WTC11 (cell line): Measurements from ENCODE around the gene PARP12.

ENCODE experiments used
- CTCF ChIP-seq: fragments of 200-600 bp; IDR thresholded peaks from 2 replicates; pipeline ENCODE4 v1.8.0; 2022; ENCODE audit warnings: antibody characterized with exemption
- FOXJ3 ChIP-seq: sonication (generic); formaldehyde crosslinking; IDR thresholded peaks from 2 replicates; pipeline ENCODE4 v1.9.0; 2021; ENCODE audit warnings: missing genetic modification reagents, mild to moderate bottlenecking, borderline replicate concordance
- RELA ChIP-seq: sonication (generic); formaldehyde crosslinking; IDR thresholded peaks from 2 replicates; pipeline ENCODE4 v1.8.1; 2022; ENCODE audit warnings: missing genetic modification reagents, mild to moderate bottlenecking, borderline replicate concordance
- SOX15 ChIP-seq: fragments of 250-450 bp; sonication (Bioruptor Pico); IDR thresholded peaks from 2 replicates; pipeline ENCODE4 v1.9.0; 2021; ENCODE audit warnings: mild to moderate bottlenecking
- SP1 ChIP-seq: sonication (generic); formaldehyde crosslinking; conservative IDR thresholded peaks from 2 replicates; pipeline ENCODE4 v1.8.1; 2022; ENCODE audit warnings: missing genetic modification reagents
- TEAD4 ChIP-seq: sonication (generic); formaldehyde crosslinking; IDR thresholded peaks from 2 replicates; pipeline ENCODE4 v1.8.0; 2022; ENCODE audit warnings: mild to moderate bottlenecking, missing genetic modification reagents
- ZBTB21 ChIP-seq: sonication (generic); formaldehyde crosslinking; IDR thresholded peaks from 2 replicates; pipeline ENCODE4 v1.8.1; 2023; ENCODE audit warnings: mild to moderate bottlenecking, missing genetic modification reagents, borderline replicate concordance
- ZNF671 ChIP-seq: fragments of 250-450 bp; sonication (Bioruptor Pico); IDR thresholded peaks from 2 replicates; pipeline ENCODE4 v1.8.0; 2021; ENCODE audit warnings: mild to moderate bottlenecking
- TF ChIP-seq, protein P1 (sequence below): sonication (generic); formaldehyde crosslinking; IDR thresholded peaks from 2 replicates; pipeline ENCODE4 v1.8.1; 2022; ENCODE audit warnings: missing genetic modification reagents, borderline replicate concordance
- TF ChIP-seq, protein P2 (sequence below): sonication (generic); formaldehyde crosslinking; IDR thresholded peaks from 2 replicates; pipeline ENCODE4 v1.8.1; 2022; ENCODE audit warnings: mild to moderate bottlenecking, missing genetic modification reagents, moderate library complexity, borderline replicate concordance
- TF ChIP-seq, protein P3 (sequence below): sonication (generic); formaldehyde crosslinking; IDR thresholded peaks from 2 replicates; pipeline ENCODE4 v1.8.0; 2022; ENCODE audit warnings: mild to moderate bottlenecking, missing genetic modification reagents
- TF ChIP-seq, protein P4 (sequence below): sonication (generic); formaldehyde crosslinking; IDR thresholded peaks from 2 replicates; pipeline ENCODE4 v1.8.0; 2023; ENCODE audit warnings: missing genetic modification reagents, mild to moderate bottlenecking, borderline replicate concordance

DNA sequence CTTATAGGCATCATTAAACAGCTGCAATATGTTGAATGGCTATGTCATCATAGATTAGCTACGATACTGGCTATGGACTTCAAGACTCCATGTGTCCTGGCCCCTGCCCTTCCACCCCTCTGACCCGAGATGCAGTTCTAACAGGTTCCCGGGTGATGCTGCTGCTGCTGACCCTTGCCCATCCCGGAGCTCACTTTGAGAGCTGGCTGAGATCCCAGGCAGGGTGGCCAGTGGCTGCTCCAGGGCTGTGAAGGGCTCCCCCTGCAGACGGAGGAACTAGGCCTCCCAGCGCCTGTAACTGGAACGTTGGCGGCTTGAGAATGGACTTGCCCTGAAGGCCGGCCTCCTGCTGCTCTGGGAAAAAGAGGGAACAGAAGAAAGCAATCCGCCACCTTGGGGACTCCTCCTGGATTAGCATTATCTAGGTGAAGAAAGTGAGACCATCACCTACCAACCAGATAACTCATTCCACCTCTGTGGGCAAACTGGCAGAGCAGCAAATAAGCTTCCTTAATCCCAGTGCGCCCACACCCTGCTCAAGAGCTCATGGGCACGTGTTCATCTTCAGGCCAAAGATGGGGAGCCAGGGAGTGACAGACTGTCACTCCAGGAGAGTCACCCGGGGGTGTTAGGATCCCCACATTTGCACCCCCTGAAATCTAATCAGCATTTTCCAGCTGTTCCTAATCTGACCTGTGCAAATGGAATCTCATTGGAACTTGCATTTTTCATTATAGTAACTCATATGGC, 56.8 kb downstream of the PARP12 start:
- TF ChIP-seq CTCF (no peak; the same call in 1 of the 2 replicates), TEAD4 (CRISPR knock-in tag) (no peak), FOXJ3 (no peak), SP1 (CRISPR knock-in tag) (no peak), RELA (CRISPR knock-in tag) (no peak), ZNF671 (CRISPR knock-in tag) (no peak), SOX15 (CRISPR knock-in tag) (no peak), ZBTB21 (no peak)
- TF ChIP-seq, protein P1, sequence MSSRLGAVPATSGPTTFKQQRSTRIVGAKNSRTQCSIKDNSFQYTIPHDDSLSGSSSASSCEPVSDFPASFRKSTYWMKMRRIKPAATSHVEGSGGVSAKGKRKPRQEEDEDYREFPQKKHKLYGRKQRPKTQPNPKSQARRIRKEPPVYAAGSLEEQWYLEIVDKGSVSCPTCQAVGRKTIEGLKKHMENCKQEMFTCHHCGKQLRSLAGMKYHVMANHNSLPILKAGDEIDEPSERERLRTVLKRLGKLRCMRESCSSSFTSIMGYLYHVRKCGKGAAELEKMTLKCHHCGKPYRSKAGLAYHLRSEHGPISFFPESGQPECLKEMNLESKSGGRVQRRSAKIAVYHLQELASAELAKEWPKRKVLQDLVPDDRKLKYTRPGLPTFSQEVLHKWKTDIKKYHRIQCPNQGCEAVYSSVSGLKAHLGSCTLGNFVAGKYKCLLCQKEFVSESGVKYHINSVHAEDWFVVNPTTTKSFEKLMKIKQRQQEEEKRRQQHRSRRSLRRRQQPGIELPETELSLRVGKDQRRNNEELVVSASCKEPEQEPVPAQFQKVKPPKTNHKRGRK (CRISPR knock-in tag): no peak
- TF ChIP-seq, protein P2, sequence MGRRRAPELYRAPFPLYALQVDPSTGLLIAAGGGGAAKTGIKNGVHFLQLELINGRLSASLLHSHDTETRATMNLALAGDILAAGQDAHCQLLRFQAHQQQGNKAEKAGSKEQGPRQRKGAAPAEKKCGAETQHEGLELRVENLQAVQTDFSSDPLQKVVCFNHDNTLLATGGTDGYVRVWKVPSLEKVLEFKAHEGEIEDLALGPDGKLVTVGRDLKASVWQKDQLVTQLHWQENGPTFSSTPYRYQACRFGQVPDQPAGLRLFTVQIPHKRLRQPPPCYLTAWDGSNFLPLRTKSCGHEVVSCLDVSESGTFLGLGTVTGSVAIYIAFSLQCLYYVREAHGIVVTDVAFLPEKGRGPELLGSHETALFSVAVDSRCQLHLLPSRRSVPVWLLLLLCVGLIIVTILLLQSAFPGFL (CRISPR knock-in tag): no peak
- TF ChIP-seq, protein P3, sequence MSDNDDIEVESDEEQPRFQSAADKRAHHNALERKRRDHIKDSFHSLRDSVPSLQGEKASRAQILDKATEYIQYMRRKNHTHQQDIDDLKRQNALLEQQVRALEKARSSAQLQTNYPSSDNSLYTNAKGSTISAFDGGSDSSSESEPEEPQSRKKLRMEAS (CRISPR knock-in tag): no peak
- TF ChIP-seq, protein P4, sequence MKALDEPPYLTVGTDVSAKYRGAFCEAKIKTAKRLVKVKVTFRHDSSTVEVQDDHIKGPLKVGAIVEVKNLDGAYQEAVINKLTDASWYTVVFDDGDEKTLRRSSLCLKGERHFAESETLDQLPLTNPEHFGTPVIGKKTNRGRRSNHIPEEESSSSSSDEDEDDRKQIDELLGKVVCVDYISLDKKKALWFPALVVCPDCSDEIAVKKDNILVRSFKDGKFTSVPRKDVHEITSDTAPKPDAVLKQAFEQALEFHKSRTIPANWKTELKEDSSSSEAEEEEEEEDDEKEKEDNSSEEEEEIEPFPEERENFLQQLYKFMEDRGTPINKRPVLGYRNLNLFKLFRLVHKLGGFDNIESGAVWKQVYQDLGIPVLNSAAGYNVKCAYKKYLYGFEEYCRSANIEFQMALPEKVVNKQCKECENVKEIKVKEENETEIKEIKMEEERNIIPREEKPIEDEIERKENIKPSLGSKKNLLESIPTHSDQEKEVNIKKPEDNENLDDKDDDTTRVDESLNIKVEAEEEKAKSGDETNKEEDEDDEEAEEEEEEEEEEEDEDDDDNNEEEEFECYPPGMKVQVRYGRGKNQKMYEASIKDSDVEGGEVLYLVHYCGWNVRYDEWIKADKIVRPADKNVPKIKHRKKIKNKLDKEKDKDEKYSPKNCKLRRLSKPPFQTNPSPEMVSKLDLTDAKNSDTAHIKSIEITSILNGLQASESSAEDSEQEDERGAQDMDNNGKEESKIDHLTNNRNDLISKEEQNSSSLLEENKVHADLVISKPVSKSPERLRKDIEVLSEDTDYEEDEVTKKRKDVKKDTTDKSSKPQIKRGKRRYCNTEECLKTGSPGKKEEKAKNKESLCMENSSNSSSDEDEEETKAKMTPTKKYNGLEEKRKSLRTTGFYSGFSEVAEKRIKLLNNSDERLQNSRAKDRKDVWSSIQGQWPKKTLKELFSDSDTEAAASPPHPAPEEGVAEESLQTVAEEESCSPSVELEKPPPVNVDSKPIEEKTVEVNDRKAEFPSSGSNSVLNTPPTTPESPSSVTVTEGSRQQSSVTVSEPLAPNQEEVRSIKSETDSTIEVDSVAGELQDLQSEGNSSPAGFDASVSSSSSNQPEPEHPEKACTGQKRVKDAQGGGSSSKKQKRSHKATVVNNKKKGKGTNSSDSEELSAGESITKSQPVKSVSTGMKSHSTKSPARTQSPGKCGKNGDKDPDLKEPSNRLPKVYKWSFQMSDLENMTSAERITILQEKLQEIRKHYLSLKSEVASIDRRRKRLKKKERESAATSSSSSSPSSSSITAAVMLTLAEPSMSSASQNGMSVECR (CRISPR knock-in tag): no peak
